HG03196 (cell line): ENCODE results near the gene CLK1.
A peak's percentile ranks its signal among the peaks of the same experiment; 100 is the strongest.

ENCODE experiments used
- ATAC-seq: cut with Tn5 transposase; IDR thresholded peaks from one replicate; pipeline ENCODE4 v1.9.1; 2021; ENCODE audit not compliant: unreplicated experiment

The CLK1 gene

GRCh38 chr2:200811333-200812121 lies 52.9 kb downstream of the CLK1 start, which contains the start of gene BZW1:
BZW1 (plus strand) TSS chr2:200811910; CDS start chr2:200813218, 1,308 bp downstream.
- peak; percentile 79 for ATAC-seq

DNA sequence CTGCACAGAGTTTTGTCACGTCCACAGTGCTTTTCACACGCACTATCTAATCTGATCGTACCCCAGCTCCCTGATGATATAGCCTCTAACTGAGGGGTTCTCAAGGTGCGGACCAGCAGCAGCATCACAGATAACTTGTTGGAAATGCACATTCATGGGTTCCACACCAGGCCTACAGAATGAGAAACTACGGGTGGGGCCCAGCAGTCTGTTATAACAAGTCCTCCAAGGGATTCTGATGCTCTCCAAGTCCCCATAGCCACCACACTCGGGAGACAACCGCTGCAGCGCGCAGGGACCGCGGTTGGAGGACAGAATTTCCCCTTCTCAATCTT lies 53.5 kb downstream of the CLK1 start:
- no peak for ATAC-seq

DNA sequence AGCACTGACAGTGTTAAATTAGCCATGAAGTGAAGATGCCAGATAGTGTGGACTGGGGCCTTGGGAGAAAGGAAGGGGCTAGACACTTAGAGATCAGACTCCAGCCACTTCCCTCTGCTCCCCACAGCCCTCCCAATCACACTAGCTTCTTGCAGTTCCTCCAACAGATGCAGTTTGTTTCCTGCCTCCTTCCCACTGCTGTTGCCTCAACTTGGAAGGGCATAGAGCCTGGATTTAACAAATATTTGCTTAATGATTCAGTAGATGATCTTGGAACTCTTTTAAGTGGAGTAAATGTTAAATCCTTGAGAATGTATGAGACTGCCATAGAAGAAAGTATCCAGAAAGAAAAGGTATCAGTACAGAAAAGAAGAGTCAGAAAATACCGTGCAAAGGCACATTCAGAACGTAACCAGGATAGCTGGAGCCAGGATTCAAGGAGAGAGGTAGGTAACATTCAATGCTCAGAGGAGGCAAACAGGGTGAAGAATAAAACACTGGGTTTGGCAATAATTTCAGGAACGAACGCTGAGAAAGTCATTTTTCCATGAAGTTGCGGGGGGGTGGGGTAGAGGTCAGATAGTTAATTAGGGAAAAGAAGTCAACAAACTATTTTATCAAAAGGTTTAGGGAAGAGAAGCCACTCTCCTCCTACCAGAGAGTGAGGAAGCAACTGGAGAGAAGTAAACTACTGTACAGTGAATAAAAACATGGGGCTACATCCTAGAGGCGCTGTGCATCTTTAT lies 54.0 kb downstream of the CLK1 start:
- no peak for ATAC-seq

GRCh38 chr2:200809506-200810251 lies 54.8 kb downstream of the CLK1 start:
- ATAC-seq: no peak
